ENCODE measurements around the gene PDZD2. TPM values are rescaled to one million over a fixed set of nuclear protein-coding genes. Genes with fewer than 3 reads are reported as not detected.

Gene PDZD2
- total RNA-seq, 1 donor from 2014 or later: 0.65 TPM

- TF ChIP-seq, protein P1, sequence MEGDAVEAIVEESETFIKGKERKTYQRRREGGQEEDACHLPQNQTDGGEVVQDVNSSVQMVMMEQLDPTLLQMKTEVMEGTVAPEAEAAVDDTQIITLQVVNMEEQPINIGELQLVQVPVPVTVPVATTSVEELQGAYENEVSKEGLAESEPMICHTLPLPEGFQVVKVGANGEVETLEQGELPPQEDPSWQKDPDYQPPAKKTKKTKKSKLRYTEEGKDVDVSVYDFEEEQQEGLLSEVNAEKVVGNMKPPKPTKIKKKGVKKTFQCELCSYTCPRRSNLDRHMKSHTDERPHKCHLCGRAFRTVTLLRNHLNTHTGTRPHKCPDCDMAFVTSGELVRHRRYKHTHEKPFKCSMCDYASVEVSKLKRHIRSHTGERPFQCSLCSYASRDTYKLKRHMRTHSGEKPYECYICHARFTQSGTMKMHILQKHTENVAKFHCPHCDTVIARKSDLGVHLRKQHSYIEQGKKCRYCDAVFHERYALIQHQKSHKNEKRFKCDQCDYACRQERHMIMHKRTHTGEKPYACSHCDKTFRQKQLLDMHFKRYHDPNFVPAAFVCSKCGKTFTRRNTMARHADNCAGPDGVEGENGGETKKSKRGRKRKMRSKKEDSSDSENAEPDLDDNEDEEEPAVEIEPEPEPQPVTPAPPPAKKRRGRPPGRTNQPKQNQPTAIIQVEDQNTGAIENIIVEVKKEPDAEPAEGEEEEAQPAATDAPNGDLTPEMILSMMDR (conservative IDR thresholded peaks at IDR 0.05): no peak
- Mint-ChIP-seq H3K27ac (ENCODE audit: unreplicated experiment) (peak overlapping the region; percentile 31), H3K27me3 (ENCODE audit: low read depth) (no peaks in the 10 kb centered on the region), H3K4me3 (no peak overlapping the region), H3K9me3 (no peaks in the 10 kb centered on the region), H3K36me3 (ENCODE audit: low read depth) (peaks cover 23% of the 10 kb centered on the region), H3K4me1 (no peaks in the 10 kb centered on the region)
- DNase-seq (ENCODE audit: low read depth, low spot score): no peak
Measured at GRCh38 chr5:32130865-32131264, 491.9 kb downstream of the PDZD2 start.

DNA sequence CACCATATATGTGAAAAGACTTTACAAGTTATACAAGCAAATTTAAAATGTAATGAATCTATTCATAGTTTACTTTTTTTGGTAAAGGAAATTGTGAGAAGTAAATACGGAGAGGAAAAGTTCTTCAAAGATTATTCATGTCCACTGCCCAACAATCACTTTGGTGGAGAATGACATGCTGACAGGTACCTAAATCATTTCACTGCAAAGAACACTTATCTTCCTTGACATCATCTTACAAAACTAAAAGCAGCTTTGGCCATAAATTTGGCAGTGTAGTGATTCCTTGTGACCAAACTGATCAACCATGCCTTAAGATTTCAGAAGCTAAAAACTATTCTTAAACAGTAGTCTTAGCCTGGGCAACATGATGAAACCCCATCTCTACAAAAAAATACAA, 492.7 kb downstream of the PDZD2 start:
- Mint-ChIP-seq H3K36me3 (ENCODE audit: low read depth) (peaks cover 18% of the 10 kb centered on the region), H3K27ac (ENCODE audit: unreplicated experiment) (no peak overlapping the region), H3K4me3 (no peak overlapping the region), H3K4me1 (no peaks in the 10 kb centered on the region), H3K9me3 (no peaks in the 10 kb centered on the region), H3K27me3 (ENCODE audit: low read depth) (no peaks in the 10 kb centered on the region)
- TF ChIP-seq, protein P1 (conservative IDR thresholded peaks at IDR 0.05): no peak
- no peak for DNase-seq (ENCODE audit: low read depth, low spot score)

DNA sequence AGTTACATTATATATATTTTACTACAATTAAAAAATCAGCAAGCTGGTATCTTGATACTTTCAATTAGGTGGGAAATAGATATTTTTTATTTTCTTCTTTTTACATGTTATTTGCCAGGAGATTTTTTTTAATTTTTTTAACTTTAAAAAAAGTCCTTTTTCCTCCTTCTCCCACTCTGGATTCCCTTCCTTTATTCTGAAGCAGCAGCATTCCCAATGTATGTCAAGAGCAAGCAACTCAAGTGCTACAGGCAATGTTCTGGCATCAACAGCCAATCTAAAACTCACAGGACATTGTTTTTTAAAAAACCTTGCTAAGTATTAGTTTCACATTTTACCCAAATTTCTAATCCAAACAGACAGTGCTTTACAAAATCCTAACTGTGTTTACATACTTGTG, 493.8 kb downstream of the PDZD2 start:
- no peaks in the 10 kb centered on the region for H3K4me1 Mint-ChIP-seq
- peaks cover 17% of the 10 kb centered on the region for H3K36me3 Mint-ChIP-seq (ENCODE audit: low read depth)
- no peak overlapping the region for H3K4me3 Mint-ChIP-seq
- H3K27me3 Mint-ChIP-seq (ENCODE audit: low read depth): no peaks in the 10 kb centered on the region
- no peak overlapping the region for H3K27ac Mint-ChIP-seq (ENCODE audit: unreplicated experiment)
- no peaks in the 10 kb centered on the region for H3K9me3 Mint-ChIP-seq
- TF ChIP-seq, protein P1 (conservative IDR thresholded peaks at IDR 0.05): no peak
- no peak for DNase-seq (ENCODE audit: low read depth, low spot score)

DNA sequence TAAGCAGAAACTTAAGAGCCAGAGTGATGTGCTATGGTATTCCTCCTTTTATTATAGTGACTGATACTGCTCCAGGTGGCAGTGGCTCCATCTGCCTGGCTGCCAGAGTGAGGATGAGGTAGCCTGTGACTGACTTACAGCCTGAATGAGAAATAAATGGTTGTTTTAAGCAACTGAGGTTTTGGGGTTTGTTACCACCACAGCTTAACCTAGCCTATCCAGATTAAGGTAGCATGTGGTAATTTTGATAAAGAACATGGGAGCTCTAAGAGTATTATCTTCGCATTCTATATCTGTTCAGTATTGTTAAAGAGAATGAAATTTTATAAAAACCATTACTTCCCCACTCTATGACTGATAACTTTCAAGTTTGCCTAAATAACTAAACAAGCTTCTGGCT, 496.2 kb downstream of the PDZD2 start:
- Mint-ChIP-seq H3K9me3 (no peaks in the 10 kb centered on the region), H3K4me3 (no peak overlapping the region), H3K27me3 (ENCODE audit: low read depth) (no peaks in the 10 kb centered on the region), H3K4me1 (peaks cover 6% of the 10 kb centered on the region), H3K36me3 (ENCODE audit: low read depth) (peaks cover 18% of the 10 kb centered on the region), H3K27ac (ENCODE audit: unreplicated experiment) (no peak overlapping the region)
- DNase-seq (ENCODE audit: low read depth, low spot score): no peak
- TF ChIP-seq, protein P1 (conservative IDR thresholded peaks at IDR 0.05): no peak

- DNase-seq (ENCODE audit: low read depth, low spot score): no peak
- H3K27ac Mint-ChIP-seq (ENCODE audit: unreplicated experiment): no peak overlapping the region
- TF ChIP-seq, protein P1 (conservative IDR thresholded peaks at IDR 0.05): no peak
- H3K36me3 Mint-ChIP-seq (ENCODE audit: low read depth): peaks cover 17% of the 10 kb centered on the region
- peaks cover 6% of the 10 kb centered on the region for H3K4me1 Mint-ChIP-seq
- H3K4me3 Mint-ChIP-seq: no peak overlapping the region
- no peaks in the 10 kb centered on the region for H3K9me3 Mint-ChIP-seq
- H3K27me3 Mint-ChIP-seq (ENCODE audit: low read depth): no peaks in the 10 kb centered on the region
Measured at GRCh38 chr5:32136342-32136741, 497.4 kb downstream of the PDZD2 start.
